CD4-positive, alpha-beta T cell treated with Interleukin-6 for 4 hours (primary cell): ENCODE measurements around the gene PKD2L1.

Experiments
- DNase-seq: peaks from one replicate; pipeline ENCODE4 v3.0.0-alpha.2; 2020; ENCODE audit warnings: mixed read lengths

PKD2L1 gene

DNA sequence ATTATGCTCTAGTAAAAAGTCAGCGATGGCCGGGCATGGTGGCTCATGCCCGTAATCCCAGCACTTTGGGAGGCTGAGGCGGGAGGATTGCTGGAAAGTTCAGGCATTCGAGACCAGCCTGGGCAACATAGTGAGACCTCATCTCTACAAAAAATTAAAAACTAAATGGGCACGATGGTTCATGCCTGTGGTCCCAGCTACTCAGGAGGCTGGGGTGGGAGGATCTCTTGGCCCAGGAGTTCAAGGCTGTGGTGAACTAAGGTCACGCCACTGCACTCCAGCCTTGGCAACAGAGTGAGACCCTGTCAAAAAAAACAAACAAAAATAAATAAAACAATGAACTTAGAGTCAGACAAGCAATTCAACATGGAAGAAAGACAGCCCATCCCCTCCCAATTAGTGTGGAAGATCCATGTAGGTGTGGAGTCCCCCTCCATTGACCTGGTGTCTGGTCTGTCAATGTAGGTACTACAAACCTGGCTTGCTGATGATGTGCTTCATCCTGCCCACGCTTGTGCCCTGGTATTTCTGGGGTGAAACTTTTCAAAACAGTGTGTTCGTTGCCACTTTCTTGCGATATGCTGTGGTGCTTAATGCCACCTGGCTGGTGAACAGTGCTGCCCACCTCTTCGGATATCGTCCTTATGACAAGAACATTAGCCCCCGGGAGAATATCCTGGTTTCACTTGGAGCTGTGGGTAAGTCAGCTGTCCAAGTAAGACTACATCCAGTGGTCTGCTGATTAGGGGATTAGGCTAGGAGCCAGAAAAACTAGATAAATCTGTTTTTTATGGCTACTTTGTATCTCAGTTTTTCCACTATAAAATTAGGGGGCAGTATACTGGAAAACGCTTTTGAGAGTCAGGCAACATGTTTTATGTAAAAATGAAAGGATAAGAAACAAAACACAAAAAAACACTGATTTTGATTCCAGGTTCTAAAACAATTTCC is 26.3 kb upstream of the PKD2L1 start:
- DNase-seq: no peak

GRCh38 chr10:100355086-100355485 is 25.1 kb upstream of the PKD2L1 start:
- DNase-seq: no peak

DNA sequence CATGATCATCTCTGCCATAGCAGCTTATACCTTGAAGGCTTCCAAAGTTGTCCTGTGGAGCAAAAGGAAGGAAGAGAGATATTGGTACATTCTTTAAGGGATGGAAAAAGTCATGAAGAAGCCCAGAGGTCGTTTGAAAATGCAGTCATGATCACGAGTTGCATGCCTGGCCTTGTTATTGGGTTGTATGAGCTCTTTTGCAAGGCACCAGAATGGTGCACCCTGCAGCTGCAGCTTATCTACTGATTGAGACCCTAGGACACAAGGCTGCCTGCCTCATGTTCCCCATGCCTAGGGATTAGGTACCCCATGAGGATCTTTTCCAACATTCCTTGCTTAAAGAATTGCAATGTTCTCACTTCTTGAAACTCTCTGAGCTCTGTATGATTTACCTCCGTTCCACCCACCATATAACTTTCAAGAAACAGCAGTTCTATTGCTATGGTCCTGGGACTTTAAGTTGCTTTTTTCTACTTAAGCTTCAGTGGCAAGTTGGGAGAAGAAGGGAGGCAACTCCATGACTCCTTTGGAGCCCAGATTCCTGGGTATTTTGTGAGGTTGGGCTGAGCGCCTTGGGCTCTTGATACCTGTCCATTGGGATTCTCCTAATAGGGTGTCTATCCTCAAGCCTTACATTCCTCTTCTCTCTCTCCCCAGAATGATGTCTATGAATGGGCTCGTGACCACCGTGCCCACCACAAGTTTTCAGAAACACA is 23.9 kb upstream of the PKD2L1 start:
- no peak for DNase-seq

- DNase-seq: no peak
Observed at GRCh38 chr10:100350914-100351485, 21.0 kb upstream of the PKD2L1 start.

- no peak for DNase-seq
Observed at GRCh38 chr10:100349672-100350071, 19.6 kb upstream of the PKD2L1 start.

DNA sequence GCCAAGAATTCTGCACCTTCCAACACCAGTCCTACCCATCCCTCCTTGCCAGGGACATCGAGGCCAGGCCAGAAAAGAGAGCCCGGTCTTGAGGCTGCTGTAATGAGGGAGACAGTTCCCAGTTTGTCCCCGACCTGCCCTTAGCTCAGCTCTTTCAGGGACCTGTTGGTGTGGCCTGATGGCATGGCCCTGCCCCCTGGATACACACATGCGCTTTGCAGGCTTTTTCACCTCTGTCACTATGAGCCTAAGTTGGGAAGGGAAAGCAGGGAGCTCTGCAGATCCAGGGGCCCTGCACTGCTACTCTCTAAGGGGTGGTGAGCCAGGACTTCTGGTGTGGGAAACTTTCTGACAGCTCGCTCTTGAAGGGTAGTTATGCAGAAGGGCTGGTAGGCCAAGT is 19.1 kb upstream of the PKD2L1 start:
- no peak for DNase-seq

DNA sequence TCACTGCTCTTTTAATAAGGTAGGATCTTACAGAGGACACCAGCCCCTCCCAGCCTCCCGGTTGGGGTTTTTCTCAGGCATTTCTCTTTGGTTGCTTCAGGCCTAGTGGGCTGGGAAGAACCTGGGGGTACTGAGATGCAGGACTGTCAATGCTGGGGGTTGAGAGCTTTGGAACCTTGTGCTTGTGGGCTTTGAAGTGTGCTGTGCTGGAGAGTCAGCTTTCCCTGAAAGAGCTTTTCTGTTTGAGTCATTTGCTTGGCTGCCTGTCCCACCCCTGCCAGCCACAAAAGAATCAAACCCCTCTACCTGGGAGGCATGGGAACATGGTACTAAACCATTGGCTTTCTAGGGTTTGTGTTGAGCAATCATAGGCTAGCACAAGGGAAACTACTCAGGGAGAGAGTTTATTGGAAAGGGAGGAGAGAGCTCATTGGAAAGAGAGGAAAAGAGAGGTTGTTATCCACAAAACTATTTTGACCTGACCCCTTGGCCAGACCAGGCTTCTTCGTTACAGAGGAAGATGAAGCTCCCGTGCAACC is 18.4 kb upstream of the PKD2L1 start:
- no peak for DNase-seq

- DNase-seq: no peak
Observed at GRCh38 chr10:100347568-100348195, 17.7 kb upstream of the PKD2L1 start.

- DNase-seq: peak; percentile 84
Observed at GRCh38 chr10:100346765-100347567, 16.9 kb upstream of the PKD2L1 start, which contains the start of gene SCD. SCD (plus strand) TSS chr10:100347233; CDS start chr10:100347505, 272 bp downstream.

GRCh38 chr10:100346351-100346764 is 16.3 kb upstream of the PKD2L1 start:
- DNase-seq: peak; percentile 72

GRCh38 chr10:100345570-100346330 is 15.7 kb upstream of the PKD2L1 start:
- DNase-seq: no peak

DNA sequence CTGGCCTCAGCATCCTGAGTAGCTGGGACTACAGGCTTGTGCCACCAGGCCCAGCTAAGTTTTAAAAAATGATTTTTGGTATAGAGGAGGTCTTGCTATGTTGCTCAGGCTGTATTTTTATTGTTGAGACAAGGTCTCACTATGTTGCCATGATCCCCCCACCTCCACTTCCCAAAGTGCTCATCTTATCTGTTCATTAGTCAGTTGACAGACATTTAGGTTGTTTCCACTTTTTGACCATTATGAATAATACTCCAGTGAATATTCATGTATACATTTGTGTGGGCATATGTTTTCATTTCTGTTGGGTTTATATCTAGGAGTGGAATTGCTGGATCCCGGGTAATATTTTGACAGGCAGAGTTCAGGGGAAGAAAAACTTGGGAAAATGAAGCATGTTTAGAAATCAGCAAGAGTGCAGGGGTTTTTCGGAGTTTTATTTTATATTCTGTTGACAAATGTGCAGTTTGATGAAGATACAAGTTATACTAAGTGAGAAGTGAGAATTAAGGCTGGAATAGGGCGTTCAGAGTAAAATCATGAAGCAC is 14.3 kb upstream of the PKD2L1 start:
- DNase-seq: no peak

DNA sequence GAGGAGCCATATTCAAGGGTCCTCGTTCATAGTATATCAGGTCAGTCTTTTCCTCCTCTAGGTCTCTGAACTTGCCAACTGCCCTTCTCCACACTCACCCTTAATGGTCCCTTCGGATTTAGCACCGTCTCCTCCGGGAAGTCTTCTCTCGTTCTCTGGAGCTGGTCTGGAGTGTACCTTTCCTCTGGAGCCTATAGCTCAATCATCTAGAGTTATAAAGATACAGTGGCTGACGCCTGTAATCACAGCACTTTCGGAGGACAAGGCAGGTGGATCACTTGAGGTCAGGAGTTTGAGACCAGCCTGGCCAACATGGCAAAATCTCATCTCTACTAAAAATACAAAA is 12.6 kb upstream of the PKD2L1 start:
- DNase-seq: no peak

DNA sequence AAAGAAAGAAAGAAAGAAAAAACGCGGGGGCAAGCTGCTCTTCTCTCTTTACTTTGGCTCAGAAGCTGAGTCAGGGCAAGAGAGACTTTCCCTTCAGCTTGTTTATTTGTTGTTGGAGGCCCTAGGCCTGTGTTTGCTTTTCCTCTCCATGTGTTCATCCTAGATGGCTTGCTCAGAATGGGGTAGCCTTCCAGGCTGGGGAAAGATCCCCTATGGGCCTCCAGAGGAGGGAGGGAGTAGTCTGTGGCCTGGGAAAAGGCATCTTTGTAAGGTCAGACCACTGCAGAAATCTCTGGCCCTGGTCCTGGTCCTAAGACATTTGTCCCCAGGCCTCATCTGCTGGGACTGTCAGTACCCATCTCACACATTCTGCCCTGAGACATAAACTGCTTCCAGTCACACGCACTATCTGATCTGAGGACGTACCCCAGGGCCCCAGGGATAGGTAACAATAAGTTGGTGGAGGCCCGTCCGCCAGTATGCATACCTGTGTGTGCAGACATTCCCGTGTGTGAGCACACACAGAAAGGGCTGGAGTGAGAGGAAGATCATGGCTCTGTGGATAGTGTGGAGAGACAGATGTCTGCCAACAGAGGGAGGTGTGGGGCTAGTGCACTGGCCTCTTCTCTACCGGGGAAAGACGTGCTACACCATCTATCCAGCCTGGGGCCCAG is 12.1 kb upstream of the PKD2L1 start:
- peak; percentile 63 for DNase-seq

DNA sequence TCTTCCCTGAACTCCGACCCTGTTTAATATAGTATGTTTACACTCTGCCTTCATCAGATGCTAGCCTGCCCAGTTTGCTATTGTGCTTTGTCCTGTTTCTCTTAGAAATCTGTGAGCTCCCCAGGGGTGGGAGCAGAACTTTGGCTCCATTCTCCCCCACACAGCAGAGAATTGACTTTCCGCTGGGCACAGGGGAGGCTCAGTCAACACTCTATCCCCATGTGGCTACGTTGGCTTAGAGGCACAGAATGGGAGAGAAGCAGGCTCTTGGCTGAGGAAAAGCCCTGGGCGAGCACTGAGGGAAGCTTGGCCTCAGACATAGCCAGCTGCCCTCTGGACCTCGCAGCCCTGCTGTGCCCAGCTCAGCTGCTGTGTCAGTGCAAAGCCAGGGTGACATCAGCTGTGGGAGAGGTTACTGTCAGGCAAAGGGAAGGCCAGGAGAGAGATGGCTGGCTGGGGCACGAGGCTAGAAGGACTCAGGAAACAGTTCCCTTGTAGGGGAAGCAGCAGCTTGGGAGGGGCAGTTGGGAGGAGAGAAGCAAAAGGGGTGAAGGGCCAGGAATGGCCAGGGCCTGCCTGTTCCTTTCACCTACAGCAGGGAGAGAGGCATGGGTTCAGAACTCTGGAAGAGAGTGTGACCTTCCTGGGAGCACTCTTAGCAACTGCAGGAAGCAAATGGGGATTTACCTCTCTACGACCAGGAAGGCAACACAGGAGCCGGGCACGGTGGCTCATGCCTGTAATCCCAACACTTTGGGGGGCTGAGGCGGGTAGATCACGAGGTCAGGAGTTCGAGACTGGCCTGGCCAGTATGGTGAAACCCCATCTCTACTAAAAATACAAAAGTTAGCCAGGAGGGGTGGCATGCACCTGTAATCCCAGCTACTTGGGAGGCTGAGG is 11.2 kb upstream of the PKD2L1 start:
- no peak for DNase-seq

GRCh38 chr10:100339236-100339635 is 9.2 kb upstream of the PKD2L1 start:
- no peak for DNase-seq

- peak; percentile 83 for DNase-seq
Observed at GRCh38 chr10:100338434-100339036, 8.5 kb upstream of the PKD2L1 start.

- DNase-seq: no peak
Observed at GRCh38 chr10:100334762-100335161, 4.7 kb upstream of the PKD2L1 start.
